ENCODE data around the gene RNASEH1.
"Not testable (repeated sequence)": the region's sequence is repeated elsewhere in the genome, so short reads cannot be mapped to it uniquely, and the experiment has no call there.

Gene RNASEH1

GRCh38 chr2:3503483-3503882 is 54.6 kb downstream of the RNASEH1 start:
- DNase-seq (ENCODE audit: low read depth, low spot score): no peak
- WGBS (ENCODE audit: insufficient coverage, insufficient read length): no CpG with 5 or more reads among the region's 13 CpGs
- Histone ChIP-seq H3K4me3 (ENCODE audit: low read length) (no peak overlapping the region), H3K4me1 (ENCODE audit: control insufficient read depth, insufficient read depth, low read length) (no peaks in the 10 kb centered on the region), H3K27me3 (ENCODE audit: control insufficient read depth, insufficient read depth, low read length) (no peaks in the 10 kb centered on the region), H3K9me3 (ENCODE audit: control insufficient read depth, insufficient read depth, low read length) (no peaks in the 10 kb centered on the region), H3K27ac (ENCODE audit: low read length) (no peak overlapping the region), H3K36me3 (ENCODE audit: control insufficient read depth, insufficient read depth, low read length) (peaks cover 6% of the 10 kb centered on the region)

- Histone ChIP-seq H3K27me3 (ENCODE audit: control insufficient read depth, insufficient read depth, low read length) (no peaks in the 10 kb centered on the region), H3K4me3 (ENCODE audit: low read length) (no peak overlapping the region), H3K4me1 (ENCODE audit: control insufficient read depth, insufficient read depth, low read length) (no peaks in the 10 kb centered on the region), H3K36me3 (ENCODE audit: control insufficient read depth, insufficient read depth, low read length) (peaks cover 6% of the 10 kb centered on the region), H3K9me3 (ENCODE audit: control insufficient read depth, insufficient read depth, low read length) (no peaks in the 10 kb centered on the region), H3K27ac (ENCODE audit: low read length) (no peak overlapping the region)
- DNase-seq (ENCODE audit: low read depth, low spot score): no peak
- WGBS (ENCODE audit: insufficient coverage, insufficient read length): 100% methylated on average over 8 of the region's 14 CpGs
These were observed 55.1 kb downstream of the RNASEH1 start for GRCh38 chr2:3503046-3503445.

GRCh38 chr2:3500326-3500899 is 57.7 kb downstream of the RNASEH1 start:
- DNase-seq (ENCODE audit: low read depth, low spot score): no peak
- peaks cover 6% of the 10 kb centered on the region for H3K36me3 ChIP-seq (ENCODE audit: control insufficient read depth, insufficient read depth, low read length)
- no peaks in the 10 kb centered on the region for H3K9me3 ChIP-seq (ENCODE audit: control insufficient read depth, insufficient read depth, low read length)
- no peak overlapping the region for H3K4me3 ChIP-seq (ENCODE audit: low read length)
- no peak overlapping the region for H3K27ac ChIP-seq (ENCODE audit: low read length)
- WGBS (ENCODE audit: insufficient coverage, insufficient read length): no CpG with 5 or more reads among the region's 34 CpGs
- no peaks in the 10 kb centered on the region for H3K27me3 ChIP-seq (ENCODE audit: control insufficient read depth, insufficient read depth, low read length)
- no peaks in the 10 kb centered on the region for H3K4me1 ChIP-seq (ENCODE audit: control insufficient read depth, insufficient read depth, low read length)

GRCh38 chr2:3498783-3499394 is 59.2 kb downstream of the RNASEH1 start:
- DNase-seq (ENCODE audit: low read depth, low spot score): no peak
- Histone ChIP-seq H3K27ac (ENCODE audit: low read length) (no peak overlapping the region), H3K36me3 (ENCODE audit: control insufficient read depth, insufficient read depth, low read length) (peaks cover 6% of the 10 kb centered on the region), H3K9me3 (ENCODE audit: control insufficient read depth, insufficient read depth, low read length) (no peaks in the 10 kb centered on the region), H3K4me3 (ENCODE audit: low read length) (no peak overlapping the region), H3K27me3 (ENCODE audit: control insufficient read depth, insufficient read depth, low read length) (no peaks in the 10 kb centered on the region), H3K4me1 (ENCODE audit: control insufficient read depth, insufficient read depth, low read length) (no peaks in the 10 kb centered on the region)
- WGBS (ENCODE audit: insufficient coverage, insufficient read length): no CpG with 5 or more reads among the region's 18 CpGs

- DNase-seq (ENCODE audit: low read depth, low spot score): not testable (repeated sequence)
- WGBS (ENCODE audit: insufficient coverage, insufficient read length): no CpG with 5 or more reads among the region's 15 CpGs
These were observed 61.4 kb downstream of the RNASEH1 start for GRCh38 chr2:3496708-3497080.

More at GRCh38 chr2:3496708-3497080, 61.4 kb downstream of the RNASEH1 start:
- H3K4me1 ChIP-seq (ENCODE audit: control insufficient read depth, insufficient read depth, low read length); H3K36me3 ChIP-seq (ENCODE audit: control insufficient read depth, insufficient read depth, low read length); H3K27ac ChIP-seq (ENCODE audit: low read length); H3K4me3 ChIP-seq (ENCODE audit: low read length); H3K9me3 ChIP-seq (ENCODE audit: control insufficient read depth, insufficient read depth, low read length); H3K27me3 ChIP-seq (ENCODE audit: control insufficient read depth, insufficient read depth, low read length): not testable (repeated sequence)

Data from iPS DF 6.9 (cell line).